Suprapubic skin (tissue), 4 donors: Measurements from ENCODE around the gene GCSAML.

Source experiments
- EP300 ChIP-seq: sonication (generic); formaldehyde crosslinking; IDR thresholded peaks from one replicate; pipeline ENCODE4 v1.6.1; 2017; ENCODE audit warnings: antibody characterized with exemption
- POLR2A ChIP-seq, 2 donors: fragments of 450-650 bp; IDR thresholded peaks; one replicate each; pipeline ENCODE4 v1.6.1; 2017; ENCODE audit warnings: antibody characterized with exemption in 2 of 2, mild to moderate bottlenecking in 2 of 2, moderate library complexity in 2 of 2
- POLR2AphosphoS5 ChIP-seq, 3 donors: sonication (generic); formaldehyde crosslinking; IDR thresholded peaks; one replicate each; pipeline ENCODE4 v1.6.1; 2017; ENCODE audit warnings: antibody characterized with exemption in 3 of 3
- TF ChIP-seq, protein P1 (sequence below), 2 donors: fragments of 200-600 bp in 1 of 2; fragments of 450-650 bp in 1 of 2; sonication (generic) in 1 of 2; IDR thresholded peaks; one replicate each; pipeline ENCODE4 v1.5.1; 2016 to 2019; ENCODE audit warnings: antibody characterized with exemption in 2 of 2, mild to moderate bottlenecking in 1 of 2, moderate library complexity in 1 of 2

DNA sequence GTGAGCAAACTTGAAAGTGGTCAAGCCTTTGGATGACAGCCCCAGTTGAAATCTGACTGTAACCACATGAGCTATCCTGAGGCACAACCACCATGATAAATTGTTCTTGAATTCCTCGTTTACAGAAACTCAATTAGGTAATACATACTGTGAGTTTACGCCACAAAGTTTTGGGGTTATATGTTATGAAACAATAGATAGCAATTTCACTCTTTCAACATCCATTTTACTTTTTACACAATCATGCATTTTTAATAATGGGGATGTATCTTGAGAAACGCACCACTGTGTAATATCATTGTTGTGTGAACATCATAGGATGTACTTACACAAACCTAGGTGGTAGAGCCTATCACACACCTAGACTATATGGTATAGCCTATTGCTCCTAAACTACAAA lies 48.1 kb upstream of the GCSAML start:
- no peak for TF ChIP-seq POLR2A (IDR thresholded peaks at IDR 0.05)
- TF ChIP-seq EP300 = no peak
- TF ChIP-seq, protein P1, sequence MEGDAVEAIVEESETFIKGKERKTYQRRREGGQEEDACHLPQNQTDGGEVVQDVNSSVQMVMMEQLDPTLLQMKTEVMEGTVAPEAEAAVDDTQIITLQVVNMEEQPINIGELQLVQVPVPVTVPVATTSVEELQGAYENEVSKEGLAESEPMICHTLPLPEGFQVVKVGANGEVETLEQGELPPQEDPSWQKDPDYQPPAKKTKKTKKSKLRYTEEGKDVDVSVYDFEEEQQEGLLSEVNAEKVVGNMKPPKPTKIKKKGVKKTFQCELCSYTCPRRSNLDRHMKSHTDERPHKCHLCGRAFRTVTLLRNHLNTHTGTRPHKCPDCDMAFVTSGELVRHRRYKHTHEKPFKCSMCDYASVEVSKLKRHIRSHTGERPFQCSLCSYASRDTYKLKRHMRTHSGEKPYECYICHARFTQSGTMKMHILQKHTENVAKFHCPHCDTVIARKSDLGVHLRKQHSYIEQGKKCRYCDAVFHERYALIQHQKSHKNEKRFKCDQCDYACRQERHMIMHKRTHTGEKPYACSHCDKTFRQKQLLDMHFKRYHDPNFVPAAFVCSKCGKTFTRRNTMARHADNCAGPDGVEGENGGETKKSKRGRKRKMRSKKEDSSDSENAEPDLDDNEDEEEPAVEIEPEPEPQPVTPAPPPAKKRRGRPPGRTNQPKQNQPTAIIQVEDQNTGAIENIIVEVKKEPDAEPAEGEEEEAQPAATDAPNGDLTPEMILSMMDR (IDR thresholded peaks at IDR 0.05) = no peak
- no peak for TF ChIP-seq POLR2AphosphoS5 (IDR thresholded peaks at IDR 0.05)
